Activated CD4-positive, alpha-beta memory T cell treated with anti-CD3 and anti-CD28 coated beads, Interleukin-2, amount 10 ng/mL, durations not matched to agents 7 days and 5 days (primary cell): ENCODE results near the gene ATP9B. TPM values are rescaled to one million over a fixed set of nuclear protein-coding genes. Genes with fewer than 3 reads are reported as not detected.
"Not testable (repeated sequence)": the region's sequence is repeated elsewhere in the genome, so short reads cannot be mapped to it uniquely, and the experiment has no call there.

Experiments
- CTCF ChIA-PET: fragments of 350-600 bp; sonication (Branson Sonifier 250); formaldehyde crosslinking; loops from one replicate; lab custom pipeline; 2021; ENCODE audit warnings: antibody characterized with exemption, inconsistent platforms; lab: Charles Lee
- POLR2A ChIA-PET: fragments of 350-600 bp; sonication (Branson Sonifier 250); formaldehyde crosslinking; loops from one replicate; lab custom pipeline; 2021; ENCODE audit warnings: antibody characterized with exemption; lab: Charles Lee
- DNase-seq: peaks from one replicate; pipeline ENCODE4 v3.0.0-alpha.2; 2020
- H3K27ac Mint-ChIP-seq: one replicate; pipeline ENCODE4 v1.8.0; 2021; ENCODE audit warnings: mild to moderate bottlenecking, mixed read lengths
- H3K27me3 Mint-ChIP-seq: one replicate; pipeline ENCODE4 v1.8.0; 2021; ENCODE audit warnings: mixed read lengths
- H3K36me3 Mint-ChIP-seq: one replicate; pipeline ENCODE4 v1.8.0; 2021; ENCODE audit warnings: low read depth, mixed read lengths
- H3K4me1 Mint-ChIP-seq: one replicate; pipeline ENCODE4 v1.8.0; 2021; ENCODE audit warnings: mixed read lengths
- H3K4me3 Mint-ChIP-seq: one replicate; pipeline ENCODE4 v1.8.0; 2021; ENCODE audit warnings: mild to moderate bottlenecking, mixed read lengths
- H3K9me3 Mint-ChIP-seq: one replicate; pipeline ENCODE4 v1.8.0; 2021; ENCODE audit warnings: mixed read lengths
- total RNA-seq, 2 experiments: library from RNA; stranded (reverse); gene quantifications; one replicate each; pipeline ENCODE4 v1.2.3, GENCODE V29; 2021

The ATP9B gene
- total RNA-seq, 2 experiments from 2014 or later: 25.7 to 27.2 TPM

- CTCF ChIA-PET: no interaction called here
- H3K27ac Mint-ChIP-seq: no peak overlapping the region
- no peak overlapping the region for H3K4me3 Mint-ChIP-seq
- no peak for DNase-seq
- no peaks in the 10 kb centered on the region for H3K9me3 Mint-ChIP-seq
- H3K4me1 Mint-ChIP-seq: no peaks in the 10 kb centered on the region
- no peaks in the 10 kb centered on the region for H3K36me3 Mint-ChIP-seq
- POLR2A ChIA-PET: no interaction called here
- peaks cover 6% of the 10 kb centered on the region for H3K27me3 Mint-ChIP-seq
Observed at GRCh38 chr18:79056827-79057367, 12.3 kb upstream of the ATP9B start.

- POLR2A ChIA-PET: no interaction called here
- Mint-ChIP-seq H3K27me3 (peaks cover 2% of the 10 kb centered on the region), H3K36me3 (no peaks in the 10 kb centered on the region), H3K9me3 (no peaks in the 10 kb centered on the region), H3K4me3 (no peak overlapping the region), H3K27ac (no peak overlapping the region), H3K4me1 (no peaks in the 10 kb centered on the region)
- CTCF ChIA-PET: no interaction called here
- DNase-seq: no peak
Observed at GRCh38 chr18:79058007-79058406, 11.2 kb upstream of the ATP9B start.

DNA sequence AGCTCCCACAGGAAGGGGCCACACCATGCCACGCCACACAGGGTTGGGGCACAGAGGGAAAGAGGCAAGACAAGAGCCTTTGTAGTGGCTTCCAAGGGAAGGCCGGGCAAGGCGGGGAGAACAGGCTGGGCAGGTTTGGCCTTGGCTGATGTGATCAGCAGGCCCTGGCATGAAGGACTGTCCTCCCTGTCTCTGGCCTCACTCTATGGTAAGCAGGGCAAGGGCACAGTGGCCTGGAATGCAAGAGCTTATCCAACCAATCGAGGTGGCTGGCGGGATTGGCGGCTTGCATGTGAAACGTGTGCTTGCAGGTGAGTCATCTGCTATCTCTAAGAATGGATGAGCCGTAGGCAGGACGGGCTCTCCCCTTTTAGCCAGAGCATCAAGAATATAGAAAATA is 6.4 kb upstream of the ATP9B start:
- Mint-ChIP-seq H3K9me3 (peaks cover 23% of the 10 kb centered on the region), H3K4me3 (no peak overlapping the region), H3K4me1 (peaks cover 12% of the 10 kb centered on the region), H3K27ac (no peak overlapping the region), H3K27me3 (peaks cover 23% of the 10 kb centered on the region), H3K36me3 (peaks cover 24% of the 10 kb centered on the region)
- ChIA-PET POLR2A (no interaction called here), CTCF (no interaction called here)
- DNase-seq: no peak

GRCh38 chr18:79064228-79064627 is 5.0 kb upstream of the ATP9B start:
- CTCF ChIA-PET: no interaction called here
- peaks cover 23% of the 10 kb centered on the region for H3K9me3 Mint-ChIP-seq
- peaks cover 18% of the 10 kb centered on the region for H3K4me1 Mint-ChIP-seq
- H3K27ac Mint-ChIP-seq: no peak overlapping the region
- H3K36me3 Mint-ChIP-seq: peaks cover 24% of the 10 kb centered on the region
- POLR2A ChIA-PET: no interaction called here
- no peak for DNase-seq
- peaks cover 23% of the 10 kb centered on the region for H3K27me3 Mint-ChIP-seq
- H3K4me3 Mint-ChIP-seq: no peak overlapping the region

DNA sequence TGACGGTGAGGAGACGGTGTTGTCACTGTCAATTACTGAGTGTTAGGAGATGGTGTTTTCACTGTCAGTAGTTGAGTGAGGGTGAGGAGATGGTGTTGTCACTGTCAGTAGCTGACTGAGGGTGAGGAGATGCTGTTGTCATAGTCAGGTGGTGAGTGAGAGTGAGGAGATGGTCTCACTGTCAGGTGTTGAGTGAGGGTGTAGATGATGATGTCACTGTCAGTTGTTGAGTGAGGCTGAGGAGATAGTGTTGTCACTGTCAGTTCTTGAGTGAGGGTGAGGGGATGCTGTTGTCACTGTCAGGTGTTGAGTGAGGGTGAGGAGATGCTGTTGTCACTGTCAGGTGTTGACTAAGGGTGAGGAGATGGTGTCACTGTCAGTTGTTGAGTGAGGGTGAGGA is 3.4 kb upstream of the ATP9B start:
- H3K27me3 Mint-ChIP-seq: peaks cover 23% of the 10 kb centered on the region
- peaks cover 23% of the 10 kb centered on the region for H3K9me3 Mint-ChIP-seq
- DNase-seq: no peak
- ChIA-PET CTCF (no interaction called here), POLR2A (no interaction called here)
- H3K36me3 Mint-ChIP-seq: peaks cover 24% of the 10 kb centered on the region
- H3K27ac Mint-ChIP-seq: no peak overlapping the region
- H3K4me1 Mint-ChIP-seq: peaks cover 24% of the 10 kb centered on the region
- no peak overlapping the region for H3K4me3 Mint-ChIP-seq

DNA sequence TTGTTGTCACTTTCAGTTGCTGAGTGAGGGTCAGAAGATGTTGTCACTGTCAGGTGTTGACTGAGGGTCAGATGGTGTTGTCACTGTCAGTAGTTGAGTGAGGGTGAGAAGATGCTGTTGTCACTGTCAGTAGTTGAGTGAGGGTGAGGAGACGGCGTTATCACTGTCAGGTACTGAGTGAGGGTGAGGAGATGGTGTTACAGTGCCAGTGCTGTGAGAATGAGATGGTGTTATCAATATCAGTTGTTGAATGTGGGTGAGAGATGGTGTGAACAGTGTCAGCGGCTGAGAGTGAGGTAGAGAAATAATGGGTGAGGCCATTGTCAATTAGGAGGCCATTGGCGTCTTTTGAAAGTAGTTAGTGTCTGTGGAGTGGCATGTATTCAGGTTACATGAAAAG is 1.6 kb upstream of the ATP9B start:
- CTCF ChIA-PET: no interaction called here

DNA sequence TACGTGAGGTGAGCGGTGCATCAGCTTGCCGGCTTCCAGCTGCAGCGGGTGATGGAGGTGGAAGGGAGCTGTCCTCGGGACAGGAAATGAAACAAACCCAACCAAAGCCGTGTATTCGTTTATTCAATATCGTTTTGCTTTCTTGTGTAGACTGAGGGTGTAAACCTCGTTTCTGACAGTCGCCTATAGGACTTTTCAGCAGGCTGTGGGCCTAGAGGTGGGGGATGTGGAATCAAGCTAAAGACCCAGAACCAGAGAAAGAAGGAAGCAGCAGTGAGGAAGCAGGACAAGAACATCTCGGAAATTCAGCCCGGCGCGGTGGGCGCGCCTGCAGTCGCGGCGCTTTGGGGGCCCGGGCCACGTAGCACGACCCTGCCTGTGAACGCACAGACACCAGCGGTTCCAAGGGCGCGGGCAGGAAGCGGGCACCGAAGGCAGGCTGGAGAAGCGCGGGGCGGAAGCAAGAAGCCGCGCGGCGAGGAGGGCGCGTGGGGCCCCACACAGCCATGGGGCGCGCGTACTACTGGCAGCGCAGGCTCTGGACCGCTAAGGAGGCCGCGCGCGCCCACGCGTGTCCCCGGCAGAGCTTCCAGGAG is 755 bp upstream of the ATP9B start:
- CTCF ChIA-PET: no interaction called here
- DNase-seq: no peak
- H3K4me1 Mint-ChIP-seq: peaks cover 35% of the 10 kb centered on the region

More for the DNA sequence above, 1.6 kb upstream of the ATP9B start:
- DNase-seq: no peak
- peaks cover 23% of the 10 kb centered on the region for H3K27me3 Mint-ChIP-seq
- peak overlapping the region; percentile 96 for H3K27ac Mint-ChIP-seq
- H3K4me1 Mint-ChIP-seq: peaks cover 35% of the 10 kb centered on the region
- POLR2A ChIA-PET: interaction anchor here (1.5 to 2.3 kb wide), 3 partner anchors 178 to 611 kb away, joined by 3 to 9 read pairs (median 8); no protein-coding TSS in a partner anchor
- H3K36me3 Mint-ChIP-seq: peaks cover 34% of the 10 kb centered on the region
- H3K9me3 Mint-ChIP-seq: peaks cover 26% of the 10 kb centered on the region
- peak overlapping the region; percentile 88 for H3K4me3 Mint-ChIP-seq

GRCh38 chr18:79069717-79070151 is 540 bp downstream of the ATP9B start:
- DNase-seq: no peak
- Mint-ChIP-seq H3K4me1 (peaks cover 40% of the 10 kb centered on the region), H3K27me3 (peaks cover 23% of the 10 kb centered on the region), H3K36me3 (peaks cover 43% of the 10 kb centered on the region), H3K9me3 (peaks cover 30% of the 10 kb centered on the region), H3K4me3 (peak overlapping the region; percentile 85), H3K27ac (peak overlapping the region; percentile 89)
- POLR2A ChIA-PET: interaction anchor here (1.6 to 2.3 kb wide), 2 partner anchors 89 to 609 kb away, joined by 4 to 8 read pairs; no protein-coding TSS in a partner anchor
- CTCF ChIA-PET: no interaction called here

More for the DNA sequence above, 755 bp upstream of the ATP9B start:
- Mint-ChIP-seq H3K9me3 (peaks cover 26% of the 10 kb centered on the region), H3K27me3 (peaks cover 23% of the 10 kb centered on the region), H3K36me3 (peaks cover 35% of the 10 kb centered on the region), H3K4me3 (peak overlapping the region; percentile 88), H3K27ac (peak overlapping the region; percentile 96)
- POLR2A ChIA-PET: interaction anchor here (0.6 to 2.3 kb wide), 8 partner anchors 81 to 965 kb away, joined by 3 to 9 read pairs (median 4); no protein-coding TSS in a partner anchor

DNA sequence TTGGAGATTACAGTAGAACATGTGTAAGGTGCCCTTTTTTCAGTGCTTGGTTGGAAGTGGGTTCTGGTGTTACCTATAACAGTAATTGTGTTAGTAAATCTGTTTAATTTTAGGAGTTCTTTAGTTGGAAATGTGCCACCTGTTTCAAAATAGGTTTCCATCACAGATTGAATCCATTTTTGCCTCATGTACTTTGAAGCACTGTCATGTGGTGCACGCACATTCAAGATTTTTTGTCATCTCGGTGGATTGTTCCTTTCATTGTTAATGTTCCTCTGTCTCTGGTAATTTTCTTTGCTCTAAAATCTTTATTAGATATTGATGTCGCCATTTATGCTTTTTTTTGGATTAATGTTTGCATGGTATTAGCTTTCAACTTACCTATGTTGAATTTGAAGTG is 1.3 kb downstream of the ATP9B start:
- Mint-ChIP-seq H3K27ac (peak overlapping the region; percentile 89), H3K27me3 (peaks cover 22% of the 10 kb centered on the region), H3K4me3 (peak overlapping the region; percentile 85), H3K36me3 (peaks cover 44% of the 10 kb centered on the region), H3K4me1 (peaks cover 40% of the 10 kb centered on the region), H3K9me3 (peaks cover 29% of the 10 kb centered on the region)
- DNase-seq: no peak
- ChIA-PET CTCF (no interaction called here), POLR2A (no interaction called here)

- H3K27me3 Mint-ChIP-seq: peaks cover 17% of the 10 kb centered on the region
- peaks cover 41% of the 10 kb centered on the region for H3K36me3 Mint-ChIP-seq
- no peak overlapping the region for H3K27ac Mint-ChIP-seq
- DNase-seq: no peak
- H3K9me3 Mint-ChIP-seq: peaks cover 24% of the 10 kb centered on the region
- ChIA-PET POLR2A (no interaction called here), CTCF (no interaction called here)
- H3K4me1 Mint-ChIP-seq: peaks cover 40% of the 10 kb centered on the region
- peak overlapping the region; percentile 85 for H3K4me3 Mint-ChIP-seq
Observed at GRCh38 chr18:79071037-79071436, 1.8 kb downstream of the ATP9B start.

GRCh38 chr18:79071503-79072210 is 2.5 kb downstream of the ATP9B start:
- DNase-seq: no peak
- Mint-ChIP-seq H3K4me3 (no peak overlapping the region), H3K9me3 (peaks cover 18% of the 10 kb centered on the region), H3K36me3 (peaks cover 37% of the 10 kb centered on the region), H3K4me1 (peaks cover 43% of the 10 kb centered on the region), H3K27me3 (peaks cover 11% of the 10 kb centered on the region), H3K27ac (no peak overlapping the region)
- POLR2A ChIA-PET: no interaction called here
- CTCF ChIA-PET: no interaction called here

GRCh38 chr18:79072655-79073054 is 3.5 kb downstream of the ATP9B start:
- DNase-seq, POLR2A ChIA-PET, CTCF ChIA-PET, H3K4me3 Mint-ChIP-seq, H3K27me3 Mint-ChIP-seq, H3K9me3 Mint-ChIP-seq, H3K27ac Mint-ChIP-seq: not testable (repeated sequence)
- peaks cover 36% of the 10 kb centered on the region for H3K36me3 Mint-ChIP-seq
- peaks cover 40% of the 10 kb centered on the region for H3K4me1 Mint-ChIP-seq

DNA sequence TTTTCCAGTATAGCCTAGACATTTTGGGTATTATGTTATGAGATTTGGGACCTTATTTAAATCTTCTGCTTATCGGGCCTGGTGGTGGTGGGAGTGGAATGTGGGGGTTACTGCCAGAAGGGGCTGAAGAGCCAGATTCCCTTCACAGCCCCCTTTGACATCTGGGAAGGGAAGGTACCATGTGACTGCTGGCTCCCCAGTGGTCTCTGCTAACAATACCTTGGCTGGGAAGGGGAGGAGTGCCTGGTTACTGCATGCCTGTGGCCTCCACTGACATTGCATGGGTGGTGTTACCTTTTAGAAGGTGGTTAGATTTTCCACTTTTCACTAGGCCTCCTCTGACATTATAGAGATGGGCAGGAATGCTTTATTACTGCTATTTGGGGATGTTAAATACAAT is 8.0 kb downstream of the ATP9B start:
- Mint-ChIP-seq H3K36me3 (peaks cover 70% of the 10 kb centered on the region), H3K4me3 (no peak overlapping the region), H3K27me3 (no peaks in the 10 kb centered on the region), H3K9me3 (peaks cover 18% of the 10 kb centered on the region), H3K4me1 (peaks cover 15% of the 10 kb centered on the region), H3K27ac (no peak overlapping the region)
- ChIA-PET POLR2A (no interaction called here), CTCF (no interaction called here)
- no peak for DNase-seq
